B cell (primary cell): ENCODE measurements around the gene JMJD4. TPM values are rescaled to one million over a fixed set of nuclear protein-coding genes. Genes with fewer than 3 reads are reported as not detected.

Experiments
- ATAC-seq: fragments of 200-7000 bp; cut with Tn5 transposase; one replicate; pipeline ENCODE4 v1.10.0; 2021; ENCODE audit warnings: low read depth, mild to moderate bottlenecking, moderate number of reproducible peaks, moderate library complexity
- CTCF ChIA-PET: fragments of 350-600 bp; sonication (Branson Sonifier 250); formaldehyde crosslinking; loops from one replicate; lab custom pipeline; 2021; ENCODE audit warnings: antibody characterized with exemption, inconsistent platforms; lab: Charles Lee
- POLR2A ChIA-PET: fragments of 350-600 bp; sonication (Branson Sonifier 250); formaldehyde crosslinking; loops from one replicate; lab custom pipeline; 2021; ENCODE audit warnings: antibody characterized with exemption; lab: Charles Lee
- DNase-seq: peaks from one replicate; pipeline ENCODE4 v3.0.0; 2013
- H2AFZ ChIP-seq: 2 replicates; pipeline ENCODE4 v1.6.1; 2012; ENCODE audit warnings: mild to moderate bottlenecking, low read depth, low read length; ENCODE audit not compliant: insufficient read depth, poor library complexity, severe bottlenecking
- H3K27ac ChIP-seq, 2 donors: 1 replicate in 1 of 2; 2 replicates in 1 of 2; pipeline ENCODE4 v1.5.1; 2012 to 2013; ENCODE audit warnings: low read length in 2 of 2, mild to moderate bottlenecking in 2 of 2, moderate library complexity in 1 of 2
- H3K27me3 ChIP-seq, 4 experiments: fragments of 200-600 bp in 1 of 4; sonication (generic) in 1 of 4; replicated peaks in 1 of 4; 1 replicate in 2 of 4; 2 replicates in 2 of 4; pipeline versions ENCODE4 v1.6.1 to v1.7.0; 2013 to 2016; ENCODE audit warnings: low read length in 3 of 4, mild to moderate bottlenecking in 2 of 4, mixed read lengths in 1 of 4, moderate library complexity in 1 of 4; ENCODE audit not compliant: insufficient read depth in 4 of 4, control insufficient read depth in 3 of 4; ENCODE audit errors: control extremely low read depth in 1 of 4
- H3K36me3 ChIP-seq, 2 experiments: replicated peaks in 1 of 2; 1 replicate in 1 of 2; 2 replicates in 1 of 2; pipeline versions ENCODE4 v1.6.1 to v1.7.1; 2013; ENCODE audit warnings: low read length in 1 of 2; ENCODE audit not compliant: insufficient read depth in 2 of 2, control insufficient read depth in 1 of 2; ENCODE audit errors: control extremely low read depth in 1 of 2, extremely low read depth in 1 of 2
- H3K4me1 ChIP-seq, 2 donors: fragments of 200-600 bp in 1 of 2; sonication (generic) in 1 of 2; 1 replicate in 1 of 2; 2 replicates in 1 of 2; pipeline versions ENCODE4 v1.5.1 to v1.6.1; 2013 to 2017; ENCODE audit warnings: low read length in 2 of 2; ENCODE audit not compliant: control insufficient read depth in 2 of 2, insufficient read depth in 2 of 2
- H3K4me2 ChIP-seq: replicated peaks from 2 replicates; pipeline ENCODE3; 2012; ENCODE audit warnings: mild to moderate bottlenecking, low read depth, low read length; ENCODE audit not compliant: poor library complexity, severe bottlenecking
- H3K4me3 ChIP-seq, 5 experiments: fragments of 200-600 bp in 1 of 5; sonication (generic) in 1 of 5; 1 replicate in 3 of 5; 2 replicates in 2 of 5; pipeline versions ENCODE4 v1.5.1 to v1.7.0; 2011 to 2016; ENCODE audit warnings: low read length in 4 of 5, mild to moderate bottlenecking in 4 of 5, low read depth in 2 of 5, control low read depth in 1 of 5, moderate library complexity in 1 of 5; ENCODE audit not compliant: insufficient read depth in 1 of 5; ENCODE audit errors: control extremely low read depth in 1 of 5, extremely low read depth in 1 of 5
- H3K79me2 ChIP-seq: fragments of 200-600 bp; sonication (generic); one replicate; pipeline ENCODE4 v1.6.0; 2016; ENCODE audit warnings: low read length; ENCODE audit not compliant: control insufficient read depth, insufficient read depth
- H3K9ac ChIP-seq: fragments of 200-600 bp; sonication (generic); 2 replicates; pipeline ENCODE4 v1.6.1; 2017; ENCODE audit warnings: mild to moderate bottlenecking, low read length, moderate library complexity
- H3K9me3 ChIP-seq, 3 donors: one replicate each; pipeline versions ENCODE4 v1.6.1 to v1.7.1; 2013; ENCODE audit warnings: low read length in 2 of 3; ENCODE audit not compliant: control insufficient read depth in 2 of 3, insufficient read depth in 1 of 3; ENCODE audit errors: control extremely low read depth in 1 of 3
- H4K20me1 ChIP-seq: 2 replicates; pipeline ENCODE4 v1.6.0; 2012; ENCODE audit warnings: mild to moderate bottlenecking, low read length; ENCODE audit not compliant: insufficient read depth, control insufficient read depth, poor library complexity, severe bottlenecking
- H3K27ac Mint-ChIP-seq: one replicate; pipeline ENCODE4 v1.8.0; 2021; ENCODE audit warnings: mixed read lengths
- H3K27me3 Mint-ChIP-seq: one replicate; pipeline ENCODE4 v1.8.0; 2021; ENCODE audit warnings: mixed read lengths
- H3K4me1 Mint-ChIP-seq: one replicate; pipeline ENCODE4 v1.8.0; 2021; ENCODE audit warnings: mixed read lengths
- H3K4me3 Mint-ChIP-seq: one replicate; pipeline ENCODE4 v1.8.0; 2021; ENCODE audit warnings: mixed read lengths
- H3K9me3 Mint-ChIP-seq: one replicate; pipeline ENCODE4 v1.8.0; 2022; ENCODE audit warnings: mixed read lengths; ENCODE audit not compliant: insufficient read depth
- CTCF ChIP-seq: fragments of 200-600 bp; IDR thresholded peaks from one replicate; pipeline ENCODE4 v1.8.0; 2022; ENCODE audit warnings: antibody characterized with exemption, mild to moderate bottlenecking
- EZH2 ChIP-seq: IDR thresholded peaks from 2 replicates; pipeline ENCODE4 v1.6.1; 2012; ENCODE audit warnings: borderline replicate concordance, low read depth, mild to moderate bottlenecking, moderate library complexity, low read length; ENCODE audit not compliant: insufficient read depth, poor library complexity, severe bottlenecking
- WGBS: methylation state at CpG from one replicate; pipeline ENCODE4 v1.1.5; 2013; ENCODE audit warnings: missing lambda C conversion rate; ENCODE audit not compliant: insufficient coverage; 5-methylcytosine and 5-hydroxymethylcytosine counted together
- intact Hi-C: fragments of 100-400 bp; cut with micrococcal nuclease; formaldehyde crosslinking; loops from one replicate; pipeline ENCODE4 v1.10.0; 2022
- polyA plus RNA-seq: library from polyadenylated mRNA; depleted of rRNA; stranded (reverse); fragments of >200 nt; gene quantifications from 2 replicates; pipeline ENCODE4 v1.2.3, GENCODE V29; 2012
- total RNA-seq, 2 donors: library from RNA; stranded (reverse); fragments of 120-200 nt in 1 of 2; gene quantifications; 1 replicate in 1 of 2; 2 replicates in 1 of 2; pipeline versions ENCODE4 v1.2.3 to v1.2.4, GENCODE V29; 2013 to 2022

The JMJD4 gene
- total and polyA plus RNA-seq, 2 donors (not counting 1 experiment from before 2014, with no cell fraction given), result 29.9 to 30.6 TPM

DNA sequence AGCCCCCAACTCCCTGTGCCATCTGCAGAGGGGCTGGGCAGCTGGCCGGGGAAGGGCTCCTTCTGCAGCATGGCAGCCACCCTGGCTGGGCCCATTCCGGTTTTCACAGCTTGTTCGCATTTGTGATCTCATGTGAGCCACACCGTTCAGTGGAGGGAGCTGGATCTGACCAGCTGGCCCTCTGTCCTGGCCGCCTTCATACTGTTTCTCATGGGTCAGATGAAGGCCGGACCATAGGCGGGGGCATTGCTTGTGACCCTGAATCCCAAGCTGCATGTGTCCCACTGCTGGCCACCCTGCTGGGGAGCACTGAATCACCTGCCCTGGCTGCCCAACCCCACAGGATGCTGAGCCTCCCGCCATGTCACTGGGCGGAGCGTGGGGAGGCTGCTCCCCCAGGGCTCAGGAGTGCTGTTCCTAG, 43.9 kb upstream of the JMJD4 start:
- Mint-ChIP-seq H3K27ac (no peak overlapping the region), H3K27me3 (no peaks in the 10 kb centered on the region), H3K9me3 (no peaks in the 10 kb centered on the region), H3K4me1 (no peaks in the 10 kb centered on the region), H3K4me3 (no peak overlapping the region)
- H3K27me3 ChIP-seq, result no peaks in the 10 kb centered on the region
- no peaks in the 10 kb centered on the region for H3K79me2 ChIP-seq
- DNase-seq, result no peak
- ATAC-seq, result no peak
- ChIA-PET CTCF (no interaction called here), POLR2A (no interaction called here)
- no peak overlapping the region for H3K4me2 ChIP-seq
- TF ChIP-seq EZH2 (no peak), CTCF (no peak)
- 97% methylated on average over 10 of the region's 10 CpGs for WGBS
- H2AFZ ChIP-seq, result no peak overlapping the region
- no peaks in the 10 kb centered on the region for H3K9me3 ChIP-seq
- no peak overlapping the region for H3K4me3 ChIP-seq
- H3K36me3 ChIP-seq, result peaks cover 0 to 29% of the 10 kb centered on the region in 2 experiments
- H3K9ac ChIP-seq, result no peak overlapping the region
- intact Hi-C loops, result no loop called here
- no peaks in the 10 kb centered on the region for H3K4me1 ChIP-seq
- no peaks in the 10 kb centered on the region for H4K20me1 ChIP-seq
- no peak overlapping the region for H3K27ac ChIP-seq

DNA sequence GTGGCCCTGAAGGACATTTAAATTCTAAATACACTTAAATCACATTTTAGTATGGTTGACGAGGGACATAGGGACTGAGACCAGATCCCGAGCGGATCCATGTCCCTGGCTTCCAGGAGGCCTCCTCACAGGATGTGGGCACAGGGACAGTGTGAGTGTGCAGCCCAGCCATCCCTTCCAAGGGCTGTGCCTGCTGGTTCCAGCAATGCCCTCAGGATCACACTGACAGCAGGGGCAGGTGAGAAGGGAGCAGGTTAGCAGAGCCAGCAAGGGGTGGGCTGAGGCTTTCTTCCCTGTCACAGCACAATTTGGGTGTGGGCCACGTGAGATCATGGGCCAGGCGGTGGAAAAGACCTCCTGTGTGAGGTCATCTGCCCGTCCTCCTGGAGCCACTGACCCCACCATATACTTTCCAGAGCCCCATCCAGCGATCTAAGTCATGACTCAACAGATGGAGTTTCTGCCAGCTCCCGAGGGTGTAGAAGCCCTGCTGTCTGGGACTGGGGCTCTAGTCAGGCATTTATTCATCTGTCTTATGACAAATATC, 43.4 kb upstream of the JMJD4 start:
- Histone ChIP-seq H3K36me3 (peaks cover 0 to 30% of the 10 kb centered on the region in 2 experiments), H3K4me2 (no peak overlapping the region), H3K27me3 (no peaks in the 10 kb centered on the region), H3K4me1 (no peaks in the 10 kb centered on the region), H3K4me3 (no peak overlapping the region), H3K27ac (no peak overlapping the region), H4K20me1 (no peaks in the 10 kb centered on the region), H3K9me3 (no peaks in the 10 kb centered on the region), H2AFZ (no peak overlapping the region), H3K9ac (no peak overlapping the region), H3K79me2 (no peaks in the 10 kb centered on the region)
- no peaks in the 10 kb centered on the region for H3K9me3 Mint-ChIP-seq
- no peak overlapping the region for H3K27ac Mint-ChIP-seq
- CTCF ChIA-PET, result no interaction called here
- intact Hi-C loops, result no loop called here
- TF ChIP-seq EZH2 (no peak), CTCF (no peak)
- no peaks in the 10 kb centered on the region for H3K27me3 Mint-ChIP-seq
- WGBS, result 96% methylated on average over 7 of the region's 8 CpGs
- no peaks in the 10 kb centered on the region for H3K4me1 Mint-ChIP-seq
- POLR2A ChIA-PET, result no interaction called here
- no peak for DNase-seq
- ATAC-seq, result no peak
- no peak overlapping the region for H3K4me3 Mint-ChIP-seq
